HG03159 (cell line): ENCODE measurements around the gene HHATL.

Experiments
- ATAC-seq: cut with Tn5 transposase; IDR thresholded peaks from one replicate; pipeline ENCODE4 v1.9.1; 2021; ENCODE audit warnings: mild to moderate bottlenecking, moderate library complexity; ENCODE audit not compliant: unreplicated experiment

Gene HHATL

GRCh38 chr3:42713747-42714146 is 11.1 kb upstream of the HHATL start:
- no peak for ATAC-seq

- no peak for ATAC-seq
Observed at GRCh38 chr3:42712688-42713372, 10.2 kb upstream of the HHATL start.

GRCh38 chr3:42712344-42712648 is 9.7 kb upstream of the HHATL start:
- ATAC-seq: no peak

GRCh38 chr3:42711491-42712343 is 9.1 kb upstream of the HHATL start:
- no peak for ATAC-seq

GRCh38 chr3:42710323-42711021 is 7.9 kb upstream of the HHATL start:
- ATAC-seq: no peak

GRCh38 chr3:42709621-42710020 is 7.0 kb upstream of the HHATL start:
- no peak for ATAC-seq

GRCh38 chr3:42708611-42709151 is 6.1 kb upstream of the HHATL start:
- no peak for ATAC-seq

- no peak for ATAC-seq
Observed at GRCh38 chr3:42707620-42708355, 5.2 kb upstream of the HHATL start.

- ATAC-seq: no peak
Observed at GRCh38 chr3:42706721-42707619, 4.4 kb upstream of the HHATL start.

- ATAC-seq: no peak
Observed at GRCh38 chr3:42705962-42706585, 3.5 kb upstream of the HHATL start.

- ATAC-seq: no peak
Observed at GRCh38 chr3:42705058-42705767, 2.6 kb upstream of the HHATL start.

GRCh38 chr3:42704136-42704841 is 1.7 kb upstream of the HHATL start:
- ATAC-seq: no peak

- no peak for ATAC-seq
Observed at GRCh38 chr3:42703695-42704025, 1.1 kb upstream of the HHATL start.

- no peak for ATAC-seq
Observed at GRCh38 chr3:42702982-42703694, 540 bp upstream of the HHATL start.

- ATAC-seq: no peak
Observed at GRCh38 chr3:42701371-42702065, 1.1 kb downstream of the HHATL start.

GRCh38 chr3:42700366-42701288 is 2.0 kb downstream of the HHATL start:
- ATAC-seq: no peak
